GM08714 (cell line): ENCODE data around the gene ARL8B.
A peak's percentile ranks its signal among the peaks of the same experiment; 100 is the strongest.

ENCODE experiments used
- H3K4me3 ChIP-seq: fragments of 200-500 bp; sonication (Bioruptor generic); 2 replicates; pipeline ENCODE4 v1.5.1; 2014; ENCODE audit warnings: mild to moderate bottlenecking, low read length, inconsistent platforms
- ZNF274 ChIP-seq: IDR thresholded peaks from 2 replicates; pipeline ENCODE4 v1.6.1; 2012; ENCODE audit warnings: mild to moderate bottlenecking, low read depth, low read length

Gene ARL8B

DNA sequence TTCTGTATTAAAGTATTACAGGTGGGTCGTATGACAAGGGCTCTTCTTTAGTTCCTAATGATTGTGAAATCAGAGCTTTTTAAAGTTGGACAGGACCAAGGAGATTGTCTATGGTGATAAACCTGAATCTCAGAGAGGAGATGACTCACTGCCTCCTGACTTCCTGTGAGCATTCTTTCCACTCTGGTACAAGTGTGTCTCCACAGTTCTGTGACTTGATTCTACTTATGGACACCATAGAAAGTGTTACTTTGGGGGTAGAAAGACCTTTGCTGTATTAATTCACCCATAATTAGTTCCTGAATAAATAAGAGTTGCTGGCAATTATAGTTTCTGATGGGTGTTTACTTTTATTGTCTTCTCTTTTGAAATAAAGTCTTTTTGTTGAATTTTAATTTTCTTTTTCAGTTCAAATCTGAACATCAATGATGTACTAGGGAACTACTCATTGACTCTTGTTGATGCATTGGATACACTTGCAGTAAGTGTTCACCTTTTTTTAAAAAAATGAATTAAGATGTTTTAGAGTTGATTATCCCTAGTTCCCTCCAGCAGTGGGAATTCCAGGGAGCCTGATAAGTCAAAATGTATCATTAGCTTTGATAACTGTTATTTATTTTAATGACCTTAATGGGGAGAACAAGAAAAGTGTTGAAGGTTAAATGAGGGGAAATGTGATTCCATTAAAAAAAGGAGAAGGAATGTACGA is 72.9 kb downstream of the ARL8B start:
- TF ChIP-seq ZNF274: no peak
- no peak overlapping the region for H3K4me3 ChIP-seq

DNA sequence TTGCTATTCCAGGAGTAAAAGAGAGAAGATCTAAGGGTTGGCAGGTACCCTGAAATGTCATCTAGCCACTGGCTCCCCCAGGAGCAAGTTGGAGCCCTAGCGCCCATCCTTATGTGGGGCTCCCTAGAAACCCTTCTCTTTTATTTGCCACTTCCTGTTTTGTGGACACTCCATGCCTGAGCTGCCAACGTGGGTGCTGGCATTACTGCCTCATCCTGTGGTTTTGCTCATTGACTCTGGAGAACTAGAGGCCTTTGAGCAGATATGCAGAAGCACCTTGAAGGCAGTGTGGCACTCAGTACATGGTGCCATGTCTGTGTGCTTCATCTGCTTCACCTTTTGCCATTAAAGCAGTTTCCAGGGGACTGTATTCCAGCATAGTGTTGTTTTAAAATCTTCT is 73.5 kb downstream of the ARL8B start:
- TF ChIP-seq ZNF274: no peak
- no peak overlapping the region for H3K4me3 ChIP-seq

DNA sequence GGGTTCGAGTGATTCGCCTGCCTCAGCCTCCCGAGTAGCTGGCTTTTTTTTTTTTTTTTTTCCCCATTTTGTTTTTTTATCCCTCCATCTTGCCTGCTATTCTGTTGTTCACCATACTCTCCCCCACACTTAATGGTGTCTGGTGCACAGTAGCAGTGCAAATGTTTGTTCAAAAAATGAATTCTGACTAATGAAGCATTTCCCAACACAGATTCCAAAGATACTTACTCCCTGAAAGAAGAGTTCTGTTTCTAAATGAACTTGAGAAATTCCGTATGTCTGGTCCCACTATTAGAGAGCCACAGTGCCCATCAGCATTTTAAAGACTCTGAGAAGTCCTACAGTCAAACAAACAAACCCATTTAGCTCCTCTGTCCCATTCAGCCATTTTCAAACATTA is 74.9 kb downstream of the ARL8B start:
- H3K4me3 ChIP-seq: peak overlapping the region; percentile 37; the same call in 1 of the 2 replicates
- TF ChIP-seq ZNF274: no peak

DNA sequence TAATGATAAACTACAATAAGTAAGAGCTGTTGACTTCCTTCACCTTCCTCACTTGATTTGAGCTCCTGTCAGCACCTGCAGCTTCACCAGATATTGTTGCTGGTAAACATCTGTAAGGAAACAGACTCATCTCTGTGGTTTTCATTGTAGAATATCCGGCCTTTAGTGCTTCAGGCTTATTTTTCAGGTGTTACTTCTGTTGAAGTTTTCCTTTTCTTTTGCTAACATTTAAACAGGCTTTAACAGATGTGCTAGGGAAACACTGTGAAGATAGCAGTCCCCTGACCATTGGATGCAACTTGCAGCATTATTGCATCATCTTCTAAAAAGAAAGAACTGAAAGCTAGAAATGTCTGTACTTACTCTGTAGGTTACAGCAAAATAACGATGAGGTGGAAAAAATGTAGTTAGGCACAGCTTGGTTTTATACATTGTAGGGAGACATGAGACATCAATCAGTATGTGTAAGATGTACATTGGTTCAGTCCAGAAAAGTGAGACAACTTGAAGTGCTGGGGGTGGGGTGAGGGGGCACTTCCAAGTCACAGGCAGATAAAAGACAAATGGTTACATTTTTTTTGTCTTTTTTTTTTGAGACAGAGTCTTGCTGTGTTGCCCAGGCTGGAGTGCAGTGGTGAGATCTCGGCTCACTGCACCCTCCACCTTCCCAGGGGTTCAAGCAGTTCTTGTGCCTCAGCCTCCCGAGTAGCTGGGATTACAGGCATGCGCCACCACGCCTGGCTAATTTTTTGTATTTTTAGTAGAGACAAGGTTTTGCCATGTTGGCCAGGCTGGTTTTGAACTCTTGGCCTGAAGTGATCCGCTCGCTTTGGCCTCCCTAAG is 75.6 kb downstream of the ARL8B start:
- no peak for TF ChIP-seq ZNF274
- peak overlapping the region; percentile 16; the same call in 1 of the 2 replicates for H3K4me3 ChIP-seq

DNA sequence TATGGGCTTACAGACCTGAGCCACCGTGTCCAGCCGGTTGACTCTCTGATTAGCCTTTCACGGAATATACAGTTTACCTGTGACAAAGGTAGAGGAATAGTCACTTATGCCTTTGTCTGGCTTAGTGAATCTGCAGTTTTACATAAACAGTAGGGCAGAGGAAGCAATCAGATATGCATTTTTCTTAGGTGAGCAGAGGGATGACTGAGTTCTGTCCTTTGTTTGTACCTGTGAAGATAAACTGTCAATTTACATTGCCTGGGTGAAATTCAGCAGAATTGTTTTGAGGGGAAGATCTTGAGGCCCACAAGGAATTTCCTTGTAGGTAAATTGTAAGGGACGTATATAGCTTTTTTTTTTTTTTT is 76.2 kb downstream of the ARL8B start:
- no peak overlapping the region; the same call in 1 of the 2 replicates for H3K4me3 ChIP-seq
- no peak for TF ChIP-seq ZNF274

DNA sequence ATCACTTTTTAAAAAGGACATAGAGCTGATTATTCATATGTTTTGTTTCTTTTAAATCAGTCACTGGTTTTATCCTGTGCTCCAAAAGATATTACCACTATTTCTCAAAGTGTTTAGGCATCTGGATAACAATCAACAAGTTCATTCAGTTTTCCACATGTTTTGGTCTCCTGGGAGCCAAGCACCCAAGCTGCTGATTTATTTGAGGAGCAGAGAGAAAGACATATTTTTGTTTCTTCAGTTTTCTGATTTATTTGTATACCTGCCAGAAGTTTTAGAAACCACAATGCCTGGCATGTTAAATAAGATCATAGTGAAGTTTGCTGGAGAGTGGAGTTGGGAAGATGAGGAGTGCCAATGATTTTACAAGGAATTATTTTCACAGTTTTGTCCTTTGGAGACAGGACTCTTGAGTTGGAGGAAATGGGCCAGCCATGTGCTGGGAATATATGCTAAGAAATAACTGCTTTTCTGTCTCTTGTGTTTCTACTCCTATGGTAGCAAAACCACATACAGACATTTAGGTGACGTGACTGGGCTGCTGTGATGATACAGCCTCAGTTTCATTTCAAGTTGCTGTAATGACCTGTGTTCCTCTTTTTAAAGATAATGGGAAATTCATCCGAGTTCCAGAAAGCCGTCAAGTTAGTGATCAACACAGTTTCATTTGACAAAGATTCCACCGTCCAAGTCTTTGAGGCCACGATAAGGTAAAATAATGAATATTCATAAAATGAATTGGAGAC is 77.1 kb downstream of the ARL8B start:
- no peak overlapping the region for H3K4me3 ChIP-seq
- no peak for TF ChIP-seq ZNF274

DNA sequence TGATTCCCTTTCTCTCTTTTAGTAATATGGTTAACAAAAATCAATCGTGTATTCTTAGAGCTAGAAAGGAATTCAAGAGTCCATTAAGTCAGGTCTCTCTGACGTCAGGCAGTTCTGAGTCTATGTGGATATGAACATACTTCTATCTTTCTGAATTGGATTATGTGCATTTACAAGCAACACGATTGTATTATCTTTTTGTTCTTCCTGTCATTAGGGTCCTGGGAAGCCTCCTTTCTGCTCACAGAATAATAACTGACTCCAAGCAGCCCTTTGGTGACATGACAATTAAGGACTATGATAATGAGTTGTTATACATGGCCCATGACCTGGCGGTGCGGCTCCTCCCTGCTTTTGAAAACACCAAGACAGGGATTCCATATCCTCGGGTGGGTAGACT is 79.4 kb downstream of the ARL8B start:
- no peak for TF ChIP-seq ZNF274
- H3K4me3 ChIP-seq: no peak overlapping the region

DNA sequence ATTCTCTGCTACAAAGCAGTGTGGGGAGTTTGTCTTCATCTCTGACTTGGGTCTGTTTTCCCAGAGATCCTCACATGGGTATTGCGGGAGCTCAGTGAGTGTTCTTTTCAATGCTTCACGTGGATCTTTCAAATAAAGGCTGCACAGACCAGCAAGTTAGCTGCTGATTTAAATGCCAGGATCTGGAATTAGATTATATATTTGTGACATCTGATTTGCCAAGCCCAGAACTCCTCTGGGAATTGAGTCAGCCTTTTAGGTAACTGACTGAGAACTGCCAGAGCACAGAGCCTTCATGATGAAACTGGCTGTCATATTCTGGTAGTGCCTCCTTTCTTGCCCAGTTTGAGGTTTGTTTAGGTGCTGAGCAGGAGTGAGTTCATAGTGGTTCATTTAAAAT is 80.1 kb downstream of the ARL8B start:
- no peak overlapping the region for H3K4me3 ChIP-seq
- no peak for TF ChIP-seq ZNF274

DNA sequence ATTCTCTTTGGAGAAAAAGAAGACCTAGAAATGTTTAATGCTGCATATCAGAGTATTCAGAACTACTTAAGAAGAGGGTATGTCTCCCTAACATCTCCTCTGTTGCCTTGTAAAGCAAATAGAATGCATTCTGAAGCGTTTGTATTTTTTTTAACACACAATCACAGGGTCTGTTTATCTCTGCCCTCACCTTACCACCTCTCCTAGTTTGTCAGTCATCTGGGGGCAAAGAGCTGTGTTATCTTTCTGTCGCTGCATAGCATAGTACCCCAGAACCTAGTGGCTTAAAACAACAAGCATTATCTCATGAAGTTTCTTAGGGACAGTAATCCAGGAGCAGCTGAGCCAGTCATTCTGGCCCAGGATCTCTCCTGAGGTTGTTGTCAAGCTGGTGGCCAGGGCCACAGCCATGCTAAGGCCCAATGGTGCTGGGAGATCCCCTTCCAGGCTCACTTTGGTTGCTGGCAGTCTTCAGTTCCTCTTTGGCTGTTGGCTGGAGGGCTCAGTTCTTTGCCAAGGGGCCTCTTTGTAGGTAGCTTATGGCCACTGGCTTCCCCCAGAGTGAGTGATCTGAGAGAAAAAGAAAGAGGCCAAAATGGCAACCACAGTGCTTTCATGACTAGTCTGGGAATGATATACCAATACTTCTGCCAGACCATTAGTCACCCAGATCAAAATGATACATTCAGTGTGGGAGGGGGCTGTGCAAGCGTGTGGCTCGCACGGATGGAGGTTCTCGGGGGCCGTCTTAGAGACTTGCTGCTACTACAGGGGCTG is 83.3 kb downstream of the ARL8B start:
- no peak for TF ChIP-seq ZNF274
- no peak overlapping the region for H3K4me3 ChIP-seq

DNA sequence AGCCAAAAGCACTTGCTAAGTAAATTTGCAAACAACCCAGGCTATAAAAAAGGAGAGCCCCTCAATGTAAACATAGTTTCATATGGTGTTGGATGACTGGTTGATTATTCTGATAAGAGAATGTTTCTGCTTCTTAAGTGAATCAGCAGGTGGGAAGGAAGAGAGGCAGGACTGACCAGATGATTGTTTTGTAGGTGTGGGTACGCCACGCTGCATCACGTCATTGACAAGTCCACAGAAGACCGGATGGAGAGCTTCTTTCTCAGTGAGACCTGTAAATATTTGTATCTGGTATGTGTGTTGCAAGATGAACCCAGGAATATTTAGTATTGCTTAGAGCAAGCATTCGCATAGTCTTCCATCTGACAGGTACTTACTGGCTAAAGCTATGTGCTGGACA is 88.8 kb downstream of the ARL8B start:
- H3K4me3 ChIP-seq: no peak overlapping the region
- no peak for TF ChIP-seq ZNF274

DNA sequence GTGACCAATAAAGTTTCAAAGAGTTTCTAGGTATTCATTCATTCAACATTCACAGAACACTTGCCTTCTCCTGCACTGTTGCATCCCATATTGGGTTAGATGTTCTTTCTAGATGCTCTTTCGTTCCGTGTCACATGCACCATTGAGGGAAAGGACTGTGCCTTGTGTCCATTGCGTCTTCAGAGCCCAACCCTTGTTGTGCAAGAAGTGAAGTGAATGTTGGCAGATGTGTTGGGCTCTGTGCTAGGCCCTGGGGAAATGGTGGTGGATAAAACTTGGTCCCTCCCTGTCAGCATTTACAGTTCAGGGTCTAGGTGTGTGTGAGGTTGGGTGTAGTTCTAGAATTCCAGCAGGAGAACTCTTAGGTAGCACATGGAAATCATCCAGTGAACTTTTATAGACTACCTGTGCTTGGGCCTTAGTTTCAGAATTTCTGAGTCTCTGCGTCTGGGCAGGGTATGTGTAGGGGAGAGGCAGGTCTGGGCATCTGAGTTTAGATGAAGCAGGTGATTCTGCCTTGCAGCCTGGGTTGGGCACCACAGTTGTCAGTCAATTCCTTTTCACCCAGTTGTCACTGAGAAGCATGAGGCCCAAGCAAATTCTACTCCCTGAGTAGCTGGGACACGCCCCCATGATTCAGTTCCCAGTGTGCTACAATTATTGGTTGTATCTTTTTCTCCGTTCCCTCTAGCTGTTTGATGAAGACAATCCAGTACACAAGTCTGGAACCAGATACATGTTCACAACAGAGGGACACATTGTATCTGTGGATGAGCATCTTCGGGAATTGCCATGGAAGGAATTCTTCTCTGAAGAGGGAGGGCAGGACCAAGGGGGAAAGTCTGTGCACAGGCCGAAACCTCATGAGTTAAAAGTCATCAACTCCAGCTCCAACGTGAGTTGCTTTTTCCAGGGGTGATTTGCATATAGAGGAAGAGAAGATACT is 90.8 kb downstream of the ARL8B start:
- TF ChIP-seq ZNF274: no peak
- no peak overlapping the region for H3K4me3 ChIP-seq

DNA sequence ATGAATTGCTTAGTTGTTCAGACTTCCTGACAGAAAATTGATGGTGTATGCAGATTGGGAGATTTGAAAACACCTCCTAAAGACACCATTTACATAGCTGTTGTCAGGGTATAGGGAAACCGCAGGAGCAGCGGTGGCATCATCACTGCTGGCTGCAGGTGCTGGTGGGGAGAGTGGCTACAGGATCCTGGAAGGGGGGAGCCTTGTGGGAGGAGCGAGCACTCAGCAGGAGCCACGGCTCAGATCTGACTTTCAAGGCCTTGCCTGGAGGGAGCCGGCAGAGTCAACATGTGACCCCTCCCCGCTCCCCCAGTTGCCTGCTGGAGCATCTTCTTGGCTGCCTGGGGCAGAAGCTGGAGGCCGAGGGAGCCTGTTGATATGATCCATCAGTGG is 91.5 kb downstream of the ARL8B start:
- no peak overlapping the region for H3K4me3 ChIP-seq
- TF ChIP-seq ZNF274: no peak

DNA sequence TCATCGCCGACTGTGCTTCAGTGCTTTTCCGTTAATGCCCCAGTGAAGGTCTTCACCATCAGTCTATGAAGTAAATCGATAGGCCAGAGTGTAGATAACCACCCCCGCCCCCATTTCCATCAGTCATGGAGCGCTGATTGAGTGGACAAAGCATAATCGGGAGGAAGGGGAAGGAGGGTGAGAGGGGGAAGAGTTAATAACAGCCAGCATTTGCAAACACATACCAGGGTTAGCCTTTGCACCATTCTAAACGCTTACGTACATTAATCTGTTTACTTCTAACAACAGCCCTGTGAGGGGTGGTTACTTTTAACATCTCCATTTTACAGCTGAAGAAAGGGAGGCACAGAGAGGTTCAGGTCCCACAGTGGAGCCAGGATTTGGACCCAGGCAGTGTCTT is 92.3 kb downstream of the ARL8B start:
- TF ChIP-seq ZNF274: no peak
- H3K4me3 ChIP-seq: no peak overlapping the region
